GM12873 (cell line): ENCODE data around the gene NLGN4X.

Experiments
- CTCF ChIP-seq: IDR thresholded peaks from 2 replicates; pipeline ENCODE4 v1.5.1; 2012; ENCODE audit warnings: low read depth, mild to moderate bottlenecking, moderate library complexity, low read length, control low read depth; ENCODE audit not compliant: insufficient read depth; ENCODE audit errors: missing control alignments

The NLGN4X gene

GRCh38 chrX:6159468-6159867 lies 69.2 kb downstream of the NLGN4X start:
- no peak for TF ChIP-seq CTCF

GRCh38 chrX:6151971-6152370 lies 76.7 kb downstream of the NLGN4X start:
- no peak for TF ChIP-seq CTCF

GRCh38 chrX:6149060-6149872 lies 79.4 kb downstream of the NLGN4X start:
- no peak for TF ChIP-seq CTCF

GRCh38 chrX:6134255-6134654 lies 94.4 kb downstream of the NLGN4X start:
- no peak for TF ChIP-seq CTCF

- no peak for TF ChIP-seq CTCF
These were observed 95.7 kb downstream of the NLGN4X start for GRCh38 chrX:6132970-6133369.

- no peak for TF ChIP-seq CTCF
These were observed 97.4 kb downstream of the NLGN4X start for GRCh38 chrX:6131287-6131686.

GRCh38 chrX:6129195-6129594 lies 99.5 kb downstream of the NLGN4X start:
- no peak for TF ChIP-seq CTCF
